ENCODE measurements around the gene CYP2A6.
A peak's percentile ranks its signal among the peaks of the same experiment; 100 is the strongest.
"Not testable (repeated sequence)": the region's sequence is repeated elsewhere in the genome, so short reads cannot be mapped to it uniquely, and the experiment has no call there.

Gene CYP2A6

DNA sequence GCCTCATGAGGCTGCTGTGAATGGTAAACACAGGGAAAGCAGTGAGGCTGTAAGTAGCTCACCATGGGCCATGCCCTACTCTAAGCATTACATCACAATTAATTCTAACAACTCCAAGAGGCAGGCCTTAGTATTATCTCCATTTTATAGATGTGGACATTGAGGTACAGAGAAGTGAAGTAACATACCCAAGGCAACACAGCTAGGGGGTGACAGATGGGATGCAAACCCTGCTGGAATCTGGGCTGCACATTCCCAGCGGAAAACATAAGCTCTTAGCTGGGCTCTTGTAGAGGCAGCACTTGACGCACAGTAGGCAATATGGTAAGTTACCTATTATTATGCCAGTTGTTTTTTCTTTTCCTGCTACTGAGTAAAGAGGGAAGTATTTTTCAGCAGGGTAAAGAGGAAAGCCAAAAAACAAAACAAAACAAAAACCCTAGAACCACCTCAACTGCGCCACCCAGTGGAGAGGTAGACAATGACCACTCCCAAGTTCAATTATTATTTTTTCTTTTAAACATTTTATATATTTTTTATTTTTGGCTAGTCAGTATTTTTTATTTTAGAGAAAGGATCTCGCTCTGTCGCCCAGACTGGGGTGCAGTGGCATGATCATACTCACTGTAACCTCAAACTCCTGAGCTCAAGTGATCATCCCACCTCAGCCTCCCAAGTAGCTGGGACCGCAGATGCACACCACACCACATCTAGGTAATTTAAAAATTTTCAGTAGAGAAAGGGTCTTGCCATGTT, 30.6 kb downstream of the CYP2A6 start:
- DNase-seq (ENCODE audit: low read depth), result not testable (repeated sequence)

DNA sequence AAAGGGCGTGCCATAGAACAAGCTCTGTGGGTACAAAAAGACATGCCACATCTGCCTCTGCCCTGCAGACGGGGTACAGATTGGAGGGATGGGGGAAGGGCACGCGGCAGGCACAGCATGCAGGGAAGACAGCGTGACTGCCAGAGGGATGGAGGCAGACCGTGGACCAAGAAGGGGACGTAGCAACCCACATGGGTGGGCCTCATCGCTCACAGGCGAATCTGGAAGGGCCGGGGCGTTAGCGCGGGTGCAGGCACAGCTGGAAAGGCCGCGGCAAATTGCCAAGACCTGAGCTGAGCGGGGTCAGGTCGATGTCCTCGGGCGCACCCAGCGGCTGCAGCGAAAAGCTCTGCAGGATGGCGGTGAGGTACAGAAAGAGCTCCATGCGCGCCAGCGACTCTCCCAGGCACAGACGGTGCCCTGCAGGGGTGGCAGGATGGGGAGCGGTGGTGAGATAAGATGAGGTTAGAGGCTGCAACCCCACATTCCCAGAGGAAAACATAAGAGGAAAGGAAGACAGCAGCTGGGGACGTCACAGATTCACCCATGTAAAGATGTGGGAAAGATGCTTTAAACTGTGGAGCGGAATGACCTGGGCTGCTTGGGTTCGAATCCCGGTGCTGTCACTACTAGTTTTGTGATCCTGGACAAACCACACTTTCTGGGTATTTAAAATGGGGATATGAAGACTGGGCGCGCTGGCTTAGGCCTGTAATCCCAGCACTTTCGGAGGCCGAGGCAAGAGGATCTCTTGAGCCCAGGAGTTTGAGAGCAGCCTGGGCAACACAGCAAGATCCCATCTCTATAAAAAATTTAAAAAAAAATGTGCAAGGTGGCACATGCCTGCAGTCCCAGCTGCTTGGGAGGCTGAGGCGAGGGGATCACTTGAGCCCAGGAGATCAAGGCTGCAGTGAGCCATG, 31.5 kb downstream of the CYP2A6 start:
- DNase-seq (ENCODE audit: low read depth), result peak; percentile 60

DNA sequence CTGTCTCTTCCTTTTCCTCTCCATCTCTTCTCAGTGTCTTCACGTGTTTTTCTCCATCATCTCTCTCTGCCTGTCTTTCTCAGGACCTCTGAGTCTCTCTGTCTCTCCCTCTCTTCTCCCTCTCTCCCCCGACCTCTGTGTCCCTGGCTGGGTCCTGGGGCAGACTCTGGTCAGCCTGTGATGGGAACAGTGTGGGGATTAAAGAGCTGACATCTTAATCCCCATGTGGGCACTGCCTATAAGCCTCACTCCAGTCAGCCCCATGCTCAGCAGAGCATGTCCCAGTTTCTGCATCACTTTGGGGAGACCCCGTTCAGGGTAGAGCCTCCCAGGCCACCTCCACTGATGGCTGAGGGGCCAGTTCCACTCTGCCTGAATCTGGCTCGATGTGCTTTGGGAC, 35.0 kb downstream of the CYP2A6 start:
- DNase-seq (ENCODE audit: low read depth), result no peak

DNA sequence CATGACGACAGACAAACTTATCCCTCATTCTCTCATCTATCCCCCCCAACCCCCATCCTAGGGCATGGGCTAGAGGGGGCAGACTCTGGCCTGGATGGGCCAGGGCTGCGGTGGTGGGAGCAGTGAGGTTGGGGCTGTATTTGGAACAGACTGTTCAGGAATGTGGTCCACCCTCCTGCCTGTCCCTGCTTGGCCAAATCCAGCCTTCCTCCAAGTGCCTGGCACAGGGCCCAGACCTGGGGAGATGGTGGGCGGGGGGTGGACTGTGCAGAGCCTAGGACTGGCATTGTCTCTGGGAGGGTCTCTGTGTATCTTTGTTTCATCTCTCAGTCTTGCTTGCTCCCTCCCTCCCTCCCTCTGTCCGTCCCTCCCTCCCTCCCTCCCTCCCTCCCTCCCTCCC, 37.1 kb downstream of the CYP2A6 start:
- DNase-seq (ENCODE audit: low read depth), result no peak

DNA sequence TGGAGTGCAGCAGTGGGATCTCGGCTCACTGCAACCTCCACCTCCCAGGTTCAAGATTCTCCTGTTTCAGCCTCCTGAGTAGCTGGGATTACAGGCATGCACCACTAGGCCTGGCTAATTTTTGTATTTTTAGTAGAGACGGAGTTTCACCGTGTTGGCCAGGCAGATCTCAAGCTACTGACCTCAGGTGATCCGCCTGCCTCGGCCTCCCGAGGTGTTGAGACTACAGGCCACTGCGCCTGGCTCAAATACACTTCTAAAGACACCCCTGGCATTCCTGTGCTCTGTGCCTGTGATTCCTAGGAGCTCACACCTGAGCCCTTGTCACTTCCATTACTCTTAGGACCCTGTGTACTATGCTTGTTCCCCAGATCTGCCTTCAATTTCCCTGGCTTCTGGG, 37.7 kb downstream of the CYP2A6 start:
- not testable (repeated sequence) for DNase-seq (ENCODE audit: low read depth)

DNA sequence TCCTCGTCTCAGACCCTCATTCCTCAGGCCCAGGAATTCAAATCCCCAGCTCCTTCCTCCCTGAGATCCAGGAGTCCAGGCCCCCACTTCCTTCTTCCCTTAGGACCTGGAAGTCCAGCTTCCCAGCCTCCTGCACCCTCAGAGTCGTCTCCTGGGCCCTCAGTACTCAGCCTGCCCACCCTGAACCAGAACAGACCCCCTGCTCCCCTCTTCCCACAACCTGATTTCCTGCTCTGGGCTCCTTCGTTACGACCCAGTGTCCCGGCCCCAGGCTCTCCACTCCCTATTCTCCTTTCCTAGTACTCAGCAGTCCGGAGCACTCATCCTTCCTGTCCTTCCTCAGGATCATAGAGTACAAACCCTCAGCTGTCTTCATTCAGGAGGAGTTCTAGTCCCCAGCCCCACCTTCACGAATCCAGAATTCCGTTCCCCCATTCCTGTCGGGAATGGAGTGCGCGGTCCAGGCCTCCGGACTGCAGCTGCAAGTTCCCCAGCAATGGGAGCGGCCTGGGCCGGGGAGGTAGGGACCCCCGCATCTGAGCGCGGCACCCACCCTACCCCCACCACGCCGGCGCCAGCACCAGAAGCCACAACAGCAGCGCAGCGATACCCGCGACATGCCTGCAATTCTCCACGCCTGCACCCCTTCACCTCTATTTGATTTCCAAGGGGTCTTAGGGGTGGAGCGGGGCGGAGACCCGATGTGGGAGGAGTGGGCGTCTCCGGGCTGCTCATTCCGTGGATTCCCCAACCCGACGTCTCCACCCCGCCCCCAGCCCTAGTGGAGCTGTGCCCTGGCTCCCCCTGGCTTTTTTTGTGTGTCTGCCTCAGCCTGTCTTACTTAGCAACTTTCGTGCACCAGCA, 38.5 kb downstream of the CYP2A6 start:
- no peak for DNase-seq (ENCODE audit: low read depth)

DNA sequence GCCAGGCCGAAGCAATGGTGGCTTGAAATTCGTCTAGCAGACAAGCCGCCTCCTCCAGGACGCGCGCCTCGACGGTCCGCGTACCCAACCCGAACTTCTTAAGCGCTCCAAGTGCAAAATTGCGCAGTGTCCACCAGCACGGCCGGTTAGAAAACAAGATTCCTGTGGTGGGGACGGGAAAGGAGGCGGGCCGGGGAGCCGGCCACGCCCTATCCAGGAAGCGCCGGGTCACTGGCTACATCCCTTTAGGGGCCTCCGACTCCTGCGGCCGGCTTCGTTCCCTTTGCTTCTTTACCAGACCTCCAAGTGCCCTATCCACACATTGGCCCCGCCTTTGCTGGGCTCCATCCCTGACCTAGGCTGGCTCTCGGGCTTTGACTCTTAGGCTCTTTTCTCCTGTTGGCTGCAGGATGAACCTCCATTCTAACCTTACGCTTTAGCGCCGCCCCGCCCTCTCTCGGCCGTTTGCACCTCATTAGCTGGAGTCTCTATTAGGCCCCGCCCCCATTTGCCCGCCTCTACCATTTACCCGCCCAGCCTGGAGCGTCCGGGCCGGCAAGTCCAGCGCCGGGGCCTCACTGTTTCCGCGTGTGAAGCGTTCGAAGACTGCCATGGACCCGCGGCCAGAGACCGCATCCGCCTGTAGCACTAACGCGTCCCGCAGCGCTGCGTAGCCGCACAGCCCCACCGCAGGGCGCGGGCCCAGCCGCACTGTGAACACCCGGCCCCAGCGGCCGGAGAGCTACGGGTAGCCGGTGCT, 39.4 kb downstream of the CYP2A6 start:
- not testable (repeated sequence) for DNase-seq (ENCODE audit: low read depth)

DNA sequence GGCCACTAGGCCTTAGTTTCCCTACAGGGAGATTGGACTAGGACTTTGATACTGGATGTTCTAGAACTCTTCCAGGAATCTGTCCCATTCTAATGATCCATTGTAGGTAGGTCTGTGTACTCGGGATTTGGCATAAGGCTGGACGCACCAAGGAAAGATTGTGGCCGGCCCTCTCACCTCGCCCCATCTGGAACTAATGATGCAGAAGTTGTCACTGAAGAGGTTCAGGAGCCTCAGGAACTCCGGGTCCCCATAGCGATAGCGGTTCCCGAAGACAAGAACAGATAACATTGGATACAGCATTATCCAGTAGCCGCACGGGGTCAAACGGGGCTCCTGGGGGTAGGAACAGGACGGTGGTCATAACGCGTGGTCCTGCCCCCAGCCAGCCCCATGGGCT, 40.1 kb downstream of the CYP2A6 start:
- no peak for DNase-seq (ENCODE audit: low read depth)

DNA sequence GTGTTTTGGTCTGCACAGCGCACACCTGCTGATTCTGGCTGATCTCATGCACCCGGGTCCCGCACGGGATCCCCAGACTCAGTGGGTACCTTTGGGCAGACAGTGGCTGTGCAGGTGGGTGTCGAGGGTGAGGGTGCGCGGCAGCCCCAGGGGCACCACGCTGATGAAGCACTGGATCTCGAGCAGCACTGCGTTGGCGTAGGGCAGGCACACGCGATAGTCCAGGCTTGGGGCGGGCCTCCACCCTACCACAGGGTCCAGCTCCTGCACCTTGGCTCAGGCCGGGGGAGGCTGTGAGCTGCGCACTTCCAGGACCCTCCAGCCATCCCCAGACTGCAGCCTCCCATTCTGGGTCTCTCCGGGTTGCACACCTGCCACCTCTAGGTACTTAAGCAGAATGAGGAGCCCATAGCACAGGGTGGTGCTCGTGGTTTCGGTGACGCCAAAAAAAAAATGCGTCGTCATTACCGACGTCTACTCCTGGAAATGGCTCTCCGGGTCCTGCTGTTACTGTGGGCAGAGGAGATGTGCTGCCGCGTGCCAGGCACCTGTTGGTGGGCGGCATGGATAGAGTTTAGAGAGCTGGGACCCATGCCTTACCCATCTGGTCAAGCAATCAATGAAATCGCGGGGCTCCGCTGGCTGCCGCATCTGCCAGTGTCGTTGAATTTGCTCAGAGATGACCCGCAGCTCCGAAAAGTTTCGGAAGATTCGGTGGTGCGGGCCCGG, 40.7 kb downstream of the CYP2A6 start:
- DNase-seq (ENCODE audit: low read depth), result no peak

DNA sequence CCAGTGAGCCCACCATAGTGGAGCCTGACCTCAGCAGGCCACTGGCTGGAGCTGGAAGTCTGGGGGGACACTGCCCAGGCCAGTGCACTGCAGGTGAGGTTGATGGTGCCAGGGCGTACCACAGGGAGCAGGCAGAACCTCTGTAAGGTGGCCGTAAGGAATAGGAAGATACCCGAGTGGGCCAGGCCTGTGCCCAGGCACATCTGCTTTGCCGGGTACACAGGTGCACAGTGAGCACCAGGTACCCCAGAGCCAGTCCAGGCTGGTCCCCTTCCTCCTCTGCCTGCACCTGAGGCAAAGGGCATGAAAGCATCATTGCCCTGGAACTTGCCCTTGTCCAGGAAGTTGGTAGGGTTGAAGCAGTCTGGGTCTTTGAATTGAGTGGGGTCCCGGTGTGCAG, 41.8 kb downstream of the CYP2A6 start:
- no peak for DNase-seq (ENCODE audit: low read depth)

DNA sequence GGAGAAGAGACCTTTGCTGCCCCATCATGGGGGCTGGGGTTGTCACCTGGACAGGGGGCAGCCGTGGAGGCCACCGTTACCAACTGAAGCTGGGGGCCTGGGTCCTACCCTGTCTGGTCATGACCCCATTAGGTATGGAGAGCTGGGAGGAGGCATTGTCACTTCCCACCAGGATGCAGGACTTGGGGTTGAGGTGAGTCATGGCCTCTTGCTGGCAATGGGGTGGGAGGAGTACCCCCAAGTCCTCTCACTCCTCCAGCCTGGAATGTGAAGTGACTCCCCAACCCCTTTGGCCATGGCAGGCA, 42.3 kb downstream of the CYP2A6 start:
- DNase-seq (ENCODE audit: low read depth), result no peak

DNA sequence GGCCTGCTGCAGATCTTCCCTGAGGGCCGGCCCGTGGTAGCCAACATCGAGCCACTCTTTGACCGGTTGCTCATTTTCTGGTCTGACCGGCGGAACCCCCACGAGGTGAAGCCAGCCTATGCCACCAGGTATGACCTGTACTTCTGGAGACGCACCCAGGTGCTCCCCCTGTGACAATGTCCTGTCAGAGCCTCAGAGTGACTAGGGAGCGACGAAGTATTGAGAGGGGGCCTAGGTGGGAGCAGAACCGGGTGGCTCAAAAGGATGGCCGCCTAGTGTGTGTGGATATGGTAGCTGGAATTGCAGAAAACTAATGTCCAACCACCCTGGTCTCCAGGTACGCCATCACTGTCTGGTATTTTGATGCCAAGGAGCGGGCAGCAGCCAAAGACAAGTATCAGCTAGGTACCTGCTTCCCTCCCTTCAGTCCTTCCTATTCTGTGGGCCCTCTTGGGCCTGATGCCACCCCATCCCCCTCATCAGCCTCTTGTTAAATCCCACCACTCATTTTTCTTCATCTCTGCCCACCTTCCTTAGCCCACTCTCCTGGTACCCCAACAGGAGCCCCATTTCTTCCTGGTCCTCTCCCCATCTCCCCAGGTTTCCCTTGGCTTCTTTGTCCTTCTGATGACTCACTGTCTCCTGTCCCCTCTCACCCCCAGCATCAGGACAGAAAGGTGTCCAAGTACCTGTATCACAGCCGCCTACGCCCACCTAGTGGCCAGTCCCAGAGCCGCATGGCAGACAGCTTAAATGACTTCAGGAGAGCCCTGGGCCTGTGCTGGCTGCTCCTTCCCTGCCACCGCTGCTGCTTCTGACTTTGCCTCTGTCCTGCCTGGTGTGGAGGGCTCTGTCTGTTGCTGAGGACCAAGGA, 42.9 kb downstream of the CYP2A6 start:
- DNase-seq (ENCODE audit: low read depth), result no peak

DNA sequence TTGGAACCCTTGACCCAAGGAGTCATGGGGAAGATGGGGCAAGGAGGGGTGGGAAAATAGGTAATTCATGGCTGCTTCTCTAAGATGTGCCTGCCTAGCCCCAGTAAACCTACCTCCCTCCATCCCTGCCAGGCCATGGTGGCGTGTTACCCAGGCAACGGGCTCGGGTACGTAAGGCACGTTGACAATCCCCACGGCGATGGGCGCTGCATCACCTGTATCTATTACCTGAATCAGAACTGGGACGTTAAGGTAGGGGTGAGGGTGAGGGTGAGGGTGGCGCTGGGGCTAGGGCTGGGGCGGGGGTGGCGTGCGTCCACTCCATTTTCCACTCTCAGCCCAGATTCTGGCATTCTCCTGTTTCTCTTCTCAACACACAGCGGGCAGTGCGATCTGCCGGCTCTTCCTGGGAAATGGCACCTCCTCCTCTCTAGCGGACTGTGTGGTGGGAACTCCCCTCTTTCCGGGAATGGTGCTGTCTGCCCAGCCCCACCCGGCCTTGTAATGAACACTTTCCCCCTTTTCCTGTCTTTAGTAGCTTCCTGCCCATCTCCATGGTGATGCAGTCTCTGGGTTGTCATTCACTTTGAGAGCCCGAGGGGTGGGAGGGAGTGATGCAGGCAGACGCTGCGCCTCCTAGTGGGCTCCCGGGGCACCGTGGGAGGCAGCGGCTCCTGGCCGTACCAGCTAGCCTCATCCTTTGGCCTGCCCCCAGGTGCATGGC, 43.7 kb downstream of the CYP2A6 start:
- peak; percentile 65 for DNase-seq (ENCODE audit: low read depth)

DNA sequence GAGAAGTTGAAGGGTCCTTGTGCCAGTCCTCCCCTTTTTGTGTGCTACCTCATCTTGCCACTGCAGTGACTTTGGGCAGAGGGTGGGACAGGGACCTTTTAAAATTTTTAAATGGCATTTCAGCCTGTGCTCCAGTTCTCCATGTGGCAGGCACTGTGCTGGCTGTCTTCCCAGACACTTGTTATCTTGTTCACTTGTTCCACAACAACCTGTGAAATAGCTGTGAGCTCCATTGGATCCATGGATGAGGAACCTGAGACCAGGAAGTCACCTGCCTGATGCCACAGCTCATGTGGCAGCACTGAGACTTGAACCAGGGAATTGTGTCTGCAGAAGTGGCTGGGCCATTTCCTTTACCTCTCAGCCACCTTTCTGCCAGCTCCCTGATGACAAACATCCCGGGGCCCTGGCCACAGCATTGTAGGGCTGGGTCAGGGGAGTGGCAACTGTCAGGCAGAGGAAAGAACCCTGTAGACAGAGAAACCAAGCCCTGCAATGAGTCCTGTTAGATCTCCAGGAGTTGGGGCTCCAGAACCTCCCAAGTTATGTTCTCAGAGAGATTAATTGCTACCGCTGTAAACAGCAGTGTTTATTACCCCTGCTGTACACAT, 44.9 kb downstream of the CYP2A6 start:
- DNase-seq (ENCODE audit: low read depth), result peak; percentile 40

DNA sequence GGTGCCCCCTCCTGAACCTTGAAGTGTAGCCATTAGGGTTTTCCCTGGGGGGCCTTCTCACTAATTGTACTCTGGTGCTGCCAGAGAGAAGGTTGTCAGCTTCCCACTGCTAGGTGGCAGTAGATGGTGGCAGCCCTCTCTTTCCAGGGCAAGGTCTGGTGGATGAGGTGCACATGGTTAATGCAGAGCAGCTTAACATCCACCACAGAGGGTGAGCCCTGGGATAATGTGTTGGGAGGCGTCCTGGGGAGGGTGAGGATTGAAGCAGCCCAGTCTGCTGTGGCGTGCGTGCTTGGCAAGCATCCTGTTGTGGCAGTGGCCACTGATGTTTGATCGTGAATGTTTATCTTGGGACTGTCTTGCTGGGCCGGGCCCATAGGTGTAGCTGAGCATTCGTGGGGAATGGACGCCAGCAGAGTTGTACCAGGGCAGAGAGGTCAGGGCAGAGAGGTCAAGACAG, 45.4 kb downstream of the CYP2A6 start:
- no peak for DNase-seq (ENCODE audit: low read depth)

DNA sequence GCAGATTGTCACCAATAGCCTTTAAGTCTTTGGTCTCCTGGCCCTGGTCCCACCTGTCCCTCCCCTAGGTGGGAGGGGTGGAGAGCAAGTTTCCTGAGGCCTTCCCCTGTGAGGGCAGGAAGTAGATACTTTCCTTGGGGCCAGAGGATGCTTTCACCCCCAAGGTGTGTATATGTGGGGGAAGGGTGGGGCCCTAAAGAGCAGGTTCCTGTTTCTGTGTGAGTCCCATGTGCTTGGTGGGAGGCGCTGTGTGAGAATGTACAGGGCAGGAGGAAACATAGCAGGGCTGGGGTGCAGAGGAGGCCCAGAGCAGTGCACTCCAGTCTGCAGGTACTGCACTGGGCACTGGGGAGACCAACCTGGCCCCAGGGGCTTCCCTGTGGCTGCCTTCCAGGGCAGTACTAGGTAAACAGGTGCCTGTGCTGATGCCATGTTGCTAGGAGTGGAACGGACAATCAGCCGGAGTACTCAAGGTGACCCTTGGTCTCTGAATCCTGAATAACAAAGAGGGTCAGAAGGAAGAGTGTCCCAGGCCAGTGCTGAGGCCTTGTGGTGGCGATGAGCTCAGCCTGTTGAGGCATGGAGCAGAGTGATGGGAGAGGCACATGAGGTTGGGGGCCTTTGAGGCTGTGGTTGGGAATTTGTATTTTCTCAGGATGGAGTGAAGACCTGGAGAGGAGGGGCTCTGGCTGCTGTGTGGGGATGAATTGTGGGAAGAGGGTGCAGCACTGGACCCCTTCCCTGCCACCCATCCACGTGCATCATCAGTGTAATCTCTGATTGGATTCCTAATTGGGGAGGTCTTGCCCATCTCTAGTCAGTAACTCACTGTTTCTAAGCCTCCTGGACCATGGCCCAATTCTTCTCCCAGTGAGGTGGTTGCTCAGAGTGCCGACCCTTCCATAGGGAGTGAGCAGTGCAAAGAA, 46.1 kb downstream of the CYP2A6 start:
- peak; percentile 57 for DNase-seq (ENCODE audit: low read depth)

DNA sequence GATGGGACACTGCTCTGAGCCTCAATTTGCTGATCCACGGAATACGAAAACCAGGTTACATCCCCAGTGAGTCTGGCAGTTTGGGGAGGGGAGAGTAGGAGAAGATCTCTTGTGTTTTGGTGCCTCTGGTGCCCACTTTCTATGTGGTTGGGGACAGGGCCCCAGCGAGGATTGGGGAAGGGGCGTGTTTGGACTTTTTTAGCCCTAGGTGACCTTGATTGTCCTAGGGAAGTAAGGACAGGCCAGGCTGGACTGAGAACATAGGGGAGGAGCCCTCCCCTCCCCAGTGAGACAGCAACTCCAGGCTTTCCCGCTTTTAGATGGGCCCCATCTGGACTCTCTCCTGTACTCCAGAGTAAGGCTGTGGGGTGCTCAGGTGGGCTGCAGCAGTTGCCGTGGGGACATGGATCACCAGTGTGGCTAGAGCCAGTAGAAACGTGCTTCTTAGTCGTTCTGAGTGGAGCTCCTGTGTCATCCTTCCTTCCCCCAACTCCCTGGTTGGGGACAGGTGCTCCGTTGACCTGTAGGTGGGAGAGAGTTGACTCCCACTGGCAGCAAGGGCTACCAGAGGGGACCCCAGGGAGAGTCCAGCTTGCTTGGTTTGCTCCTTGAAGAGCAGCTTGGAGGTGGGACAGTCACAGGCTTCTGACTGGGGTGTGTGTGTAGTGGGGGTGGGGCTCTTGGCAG, 46.9 kb downstream of the CYP2A6 start:
- DNase-seq (ENCODE audit: low read depth), result no peak
